Omental fat pad (tissue), 4 donors: ENCODE measurements around the gene RACGAP1. TPM values are rescaled to one million over a fixed set of nuclear protein-coding genes. Genes with fewer than 3 reads are reported as not detected.

Source experiments
- ATAC-seq: fragments of 150-250 bp; one replicate; pipeline ENCODE4 v1.9.1; 2016; ENCODE audit warnings: mild to moderate bottlenecking, moderate library complexity; ENCODE audit not compliant: low FRiP score
- DNase-seq: peaks from one replicate; pipeline ENCODE4 v3.0.0-alpha.2; 2019; ENCODE audit warnings: low spot score
- total RNA-seq, 4 donors: library from RNA; depleted of rRNA; stranded (reverse); fragments of >200 nt; gene quantifications; one replicate each; pipeline ENCODE4 v1.1.0, GENCODE V29; 2016
- TF ChIP-seq, protein P1 (sequence below), 3 donors: fragments of 450-650 bp; IDR thresholded peaks; one replicate each; pipeline ENCODE4 v1.5.1; 2016 to 2017; ENCODE audit warnings: antibody characterized with exemption in 3 of 3, mild to moderate bottlenecking in 3 of 3, moderate library complexity in 2 of 3

Gene RACGAP1
- total RNA-seq, 4 donors from 2014 or later, result 5.2 to 15.3 (median 8.5) TPM

DNA sequence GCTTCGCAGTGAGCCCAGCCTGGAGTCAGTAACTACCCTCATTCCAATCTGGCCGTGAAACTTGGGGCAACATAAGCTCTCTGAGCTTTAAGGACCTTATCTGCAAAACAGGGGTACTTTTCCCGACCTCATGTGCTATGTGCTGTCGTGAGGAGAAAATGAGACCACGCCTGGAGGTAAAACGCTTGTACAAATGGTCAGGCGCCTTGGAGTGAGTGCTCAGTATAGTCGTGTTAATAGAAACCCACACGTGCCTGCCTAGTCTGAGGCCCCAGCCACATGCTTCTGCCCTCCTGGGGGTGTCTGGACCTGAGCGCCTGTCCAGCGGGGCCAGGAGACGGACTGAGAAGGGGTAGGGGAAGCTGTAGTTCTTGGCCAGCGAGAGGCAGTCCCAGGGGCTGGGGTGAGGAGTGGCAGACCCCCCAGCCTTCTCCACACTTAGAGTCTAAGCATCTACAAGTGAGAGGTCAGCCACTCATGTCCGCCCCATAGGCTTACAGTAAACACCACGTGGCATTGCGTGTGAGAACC lies 58.7 kb downstream of the RACGAP1 start:
- TF ChIP-seq, protein P1, sequence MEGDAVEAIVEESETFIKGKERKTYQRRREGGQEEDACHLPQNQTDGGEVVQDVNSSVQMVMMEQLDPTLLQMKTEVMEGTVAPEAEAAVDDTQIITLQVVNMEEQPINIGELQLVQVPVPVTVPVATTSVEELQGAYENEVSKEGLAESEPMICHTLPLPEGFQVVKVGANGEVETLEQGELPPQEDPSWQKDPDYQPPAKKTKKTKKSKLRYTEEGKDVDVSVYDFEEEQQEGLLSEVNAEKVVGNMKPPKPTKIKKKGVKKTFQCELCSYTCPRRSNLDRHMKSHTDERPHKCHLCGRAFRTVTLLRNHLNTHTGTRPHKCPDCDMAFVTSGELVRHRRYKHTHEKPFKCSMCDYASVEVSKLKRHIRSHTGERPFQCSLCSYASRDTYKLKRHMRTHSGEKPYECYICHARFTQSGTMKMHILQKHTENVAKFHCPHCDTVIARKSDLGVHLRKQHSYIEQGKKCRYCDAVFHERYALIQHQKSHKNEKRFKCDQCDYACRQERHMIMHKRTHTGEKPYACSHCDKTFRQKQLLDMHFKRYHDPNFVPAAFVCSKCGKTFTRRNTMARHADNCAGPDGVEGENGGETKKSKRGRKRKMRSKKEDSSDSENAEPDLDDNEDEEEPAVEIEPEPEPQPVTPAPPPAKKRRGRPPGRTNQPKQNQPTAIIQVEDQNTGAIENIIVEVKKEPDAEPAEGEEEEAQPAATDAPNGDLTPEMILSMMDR (IDR thresholded peaks at IDR 0.05), result no peak
- peak; percentile 4 for ATAC-seq
- DNase-seq, result no peak

DNA sequence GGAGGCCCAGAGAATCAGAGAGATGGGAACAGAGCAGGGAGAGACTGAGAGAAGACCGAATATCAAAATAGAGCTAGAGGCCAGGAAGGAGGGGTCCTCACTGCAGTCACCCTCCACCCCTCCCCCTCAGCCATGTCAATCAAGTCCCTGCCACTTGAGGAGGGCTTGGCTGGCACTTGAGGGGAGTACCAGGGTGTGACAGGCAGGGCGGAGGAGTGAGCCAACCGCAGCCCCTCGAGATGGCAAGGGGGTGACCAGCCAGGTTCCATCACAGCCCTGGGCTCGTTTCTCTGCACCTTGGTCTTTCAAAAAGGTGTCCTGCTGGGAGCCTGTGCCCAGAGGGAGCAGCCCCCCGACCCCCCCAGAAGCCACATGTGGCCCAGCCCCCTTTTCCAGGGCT lies 59.5 kb downstream of the RACGAP1 start:
- no peak for DNase-seq
- ATAC-seq, result no peak
- TF ChIP-seq, protein P1 (IDR thresholded peaks at IDR 0.05), result no peak

DNA sequence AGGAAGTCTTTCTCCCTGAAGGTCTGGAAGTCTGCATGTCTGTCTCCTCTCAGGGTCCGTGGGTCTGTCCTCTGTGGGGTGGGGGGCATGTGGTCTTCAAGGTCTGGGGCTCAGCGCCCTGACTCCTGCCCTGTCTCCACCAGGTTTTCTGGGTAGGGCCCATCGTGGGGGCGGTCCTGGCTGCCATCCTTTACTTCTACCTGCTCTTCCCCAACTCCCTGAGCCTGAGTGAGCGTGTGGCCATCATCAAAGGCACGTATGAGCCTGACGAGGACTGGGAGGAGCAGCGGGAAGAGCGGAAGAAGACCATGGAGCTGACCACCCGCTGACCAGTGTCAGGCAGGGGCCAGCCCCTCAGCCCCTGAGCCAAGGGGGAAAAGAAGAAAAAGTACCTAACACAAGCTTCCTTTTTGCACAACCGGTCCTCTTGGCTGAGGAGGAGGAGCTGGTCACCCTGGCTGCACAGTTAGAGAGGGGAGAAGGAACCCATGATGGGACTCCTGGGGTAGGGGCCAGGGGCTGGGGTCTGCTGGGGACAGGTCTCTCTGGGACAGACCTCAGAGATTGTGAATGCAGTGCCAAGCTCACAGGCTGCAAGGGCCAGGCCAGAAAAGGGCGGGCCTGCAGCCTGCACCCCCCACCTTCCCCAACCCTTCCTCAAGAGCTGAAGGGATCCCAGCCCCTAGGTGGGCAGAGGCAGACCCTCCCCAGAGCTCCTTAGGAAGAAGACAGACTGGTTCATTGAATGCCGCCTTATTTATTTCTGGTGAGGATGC lies 60.3 kb downstream of the RACGAP1 start:
- ATAC-seq (no peak), DNase-seq (no peak)
- TF ChIP-seq, protein P1 (IDR thresholded peaks at IDR 0.05), result no peak

DNA sequence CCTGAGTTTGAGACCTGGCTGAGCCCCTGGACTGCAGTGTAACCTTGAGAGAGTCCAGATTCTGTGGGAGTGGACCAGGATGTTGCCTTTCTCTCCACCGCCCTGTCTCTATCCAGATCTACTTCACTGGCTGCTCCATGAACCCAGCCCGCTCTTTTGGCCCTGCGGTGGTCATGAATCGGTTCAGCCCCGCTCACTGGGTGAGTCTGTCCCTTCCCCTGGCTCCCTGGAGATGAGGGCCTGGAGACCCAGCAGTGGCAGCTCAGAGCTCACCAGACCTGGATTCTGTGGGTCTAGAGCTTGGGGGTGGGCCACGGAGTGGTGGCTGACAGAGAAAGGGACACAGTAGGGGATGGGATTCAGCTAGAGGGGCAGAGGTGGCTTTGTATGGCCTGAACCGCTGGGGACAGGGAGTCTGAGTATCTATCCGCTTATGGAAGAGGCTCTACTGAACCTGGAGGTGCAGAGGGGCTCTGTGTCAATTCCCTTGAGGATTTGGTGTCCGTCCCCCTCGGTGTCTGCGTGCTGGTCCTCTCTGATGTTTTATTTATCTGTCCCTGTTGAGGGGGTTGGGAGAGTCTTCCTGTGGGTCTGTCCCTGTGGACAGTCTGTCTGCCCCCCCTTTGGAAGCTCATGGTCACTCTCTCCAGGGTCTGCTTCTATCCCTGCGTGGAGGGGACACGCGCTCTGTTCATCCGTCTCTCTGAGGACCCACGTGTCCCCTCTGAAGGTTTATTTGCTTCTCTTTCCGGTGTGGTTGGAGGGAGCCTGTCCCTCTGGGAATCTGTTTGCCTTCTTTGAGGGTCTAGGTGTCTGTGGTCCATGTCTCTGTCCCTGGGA lies 61.1 kb downstream of the RACGAP1 start:
- DNase-seq, result no peak
- ATAC-seq, result no peak
- TF ChIP-seq, protein P1 (IDR thresholded peaks at IDR 0.05), result no peak

DNA sequence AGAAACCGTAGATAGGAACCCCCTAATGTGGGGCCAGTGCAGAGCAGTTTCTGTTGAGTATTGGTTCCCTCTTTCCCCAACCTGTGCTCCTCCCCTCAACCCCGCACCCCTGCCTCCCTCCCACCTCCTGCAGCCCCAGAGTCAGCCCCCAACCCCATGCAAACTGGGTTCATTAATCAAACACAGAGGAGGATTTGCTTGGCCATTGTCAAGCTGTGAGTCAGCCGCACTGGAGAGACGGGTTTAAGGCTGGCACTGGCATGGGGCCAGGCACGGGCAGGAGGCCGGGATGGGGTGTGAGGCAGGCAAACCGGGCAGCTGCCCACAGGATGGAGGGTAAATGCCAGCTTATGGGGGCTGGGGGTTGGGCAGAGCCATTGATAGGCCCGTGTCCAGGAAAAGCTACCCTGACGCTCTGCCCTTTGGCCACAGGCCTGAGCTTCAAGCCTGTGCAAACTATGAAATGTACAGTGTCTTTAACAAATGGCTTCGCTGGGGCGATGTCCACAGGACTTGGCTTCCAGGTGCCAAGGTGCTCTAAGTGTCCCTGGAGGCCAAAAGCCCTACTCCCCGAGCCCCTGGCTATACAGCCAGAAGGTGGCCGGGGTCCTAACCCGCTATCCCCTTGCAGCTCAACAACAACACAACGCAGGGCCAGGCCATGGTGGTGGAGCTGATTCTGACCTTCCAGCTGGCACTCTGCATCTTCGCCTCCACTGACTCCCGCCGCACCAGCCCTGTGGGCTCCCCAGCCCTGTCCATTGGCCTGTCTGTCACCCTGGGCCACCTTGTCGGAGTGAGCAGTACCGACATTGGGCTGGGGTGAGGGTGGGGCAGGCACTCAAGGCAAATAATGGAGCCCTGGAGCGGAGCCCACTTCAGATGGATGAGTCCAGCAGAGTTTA lies 62.2 kb downstream of the RACGAP1 start:
- no peak for ATAC-seq

More for the DNA sequence above, 62.2 kb downstream of the RACGAP1 start:
- TF ChIP-seq, protein P1 (IDR thresholded peaks at IDR 0.05), result no peak
- no peak for DNase-seq
